ENCODE data around the gene FMOD.

DNA sequence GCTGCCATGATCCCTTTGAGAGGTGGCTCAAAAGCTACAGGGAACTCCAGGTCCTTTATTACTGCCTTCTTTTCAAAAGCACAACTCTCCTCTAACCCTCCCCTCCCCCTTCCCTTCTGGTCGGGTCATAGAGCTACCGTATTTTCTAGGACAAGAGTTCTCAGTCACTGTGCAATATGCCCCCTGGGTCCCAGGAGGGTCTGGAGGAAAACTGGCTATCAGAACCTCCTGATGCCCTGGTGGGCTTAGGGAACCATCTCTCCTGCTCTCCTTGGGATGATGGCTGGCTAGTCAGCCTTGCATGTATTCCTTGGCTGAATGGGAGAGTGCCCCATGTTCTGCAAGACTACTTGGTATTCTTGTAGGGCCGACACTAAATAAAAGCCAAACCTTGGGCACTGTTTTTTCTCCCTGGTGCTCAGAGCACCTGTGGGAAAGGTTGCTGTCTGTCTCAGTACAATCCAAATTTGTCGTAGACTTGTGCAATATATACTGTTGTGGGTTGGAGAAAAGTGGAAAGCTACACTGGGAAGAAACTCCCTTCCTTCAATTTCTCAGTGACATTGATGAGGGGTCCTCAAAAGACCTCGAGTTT is 42.5 kb downstream of the FMOD start:
- TF ChIP-seq, protein P1, sequence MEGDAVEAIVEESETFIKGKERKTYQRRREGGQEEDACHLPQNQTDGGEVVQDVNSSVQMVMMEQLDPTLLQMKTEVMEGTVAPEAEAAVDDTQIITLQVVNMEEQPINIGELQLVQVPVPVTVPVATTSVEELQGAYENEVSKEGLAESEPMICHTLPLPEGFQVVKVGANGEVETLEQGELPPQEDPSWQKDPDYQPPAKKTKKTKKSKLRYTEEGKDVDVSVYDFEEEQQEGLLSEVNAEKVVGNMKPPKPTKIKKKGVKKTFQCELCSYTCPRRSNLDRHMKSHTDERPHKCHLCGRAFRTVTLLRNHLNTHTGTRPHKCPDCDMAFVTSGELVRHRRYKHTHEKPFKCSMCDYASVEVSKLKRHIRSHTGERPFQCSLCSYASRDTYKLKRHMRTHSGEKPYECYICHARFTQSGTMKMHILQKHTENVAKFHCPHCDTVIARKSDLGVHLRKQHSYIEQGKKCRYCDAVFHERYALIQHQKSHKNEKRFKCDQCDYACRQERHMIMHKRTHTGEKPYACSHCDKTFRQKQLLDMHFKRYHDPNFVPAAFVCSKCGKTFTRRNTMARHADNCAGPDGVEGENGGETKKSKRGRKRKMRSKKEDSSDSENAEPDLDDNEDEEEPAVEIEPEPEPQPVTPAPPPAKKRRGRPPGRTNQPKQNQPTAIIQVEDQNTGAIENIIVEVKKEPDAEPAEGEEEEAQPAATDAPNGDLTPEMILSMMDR (IDR thresholded peaks at IDR 0.05) = no peak
- TF ChIP-seq EZH2 (IDR thresholded peaks at IDR 0.05) = no peak

Measured in neural progenitor cell (in vitro differentiated cells).